Vagina (tissue), 2 donors: ENCODE data around the gene GSTA1.

Source experiments
- POLR2A ChIP-seq, 2 donors: fragments of 450-650 bp; IDR thresholded peaks; one replicate each; pipeline ENCODE4 v1.6.1; 2017; ENCODE audit warnings: antibody characterized with exemption in 2 of 2, mild to moderate bottlenecking in 2 of 2, moderate library complexity in 2 of 2
- TF ChIP-seq, protein P1 (sequence below), 3 experiments: fragments of 450-650 bp in 2 of 3; fragments of 200-600 bp in 1 of 3; sonication (generic) in 1 of 3; IDR thresholded peaks; one replicate each; pipeline ENCODE4 v1.5.1; 2017 to 2019; ENCODE audit warnings: antibody characterized with exemption in 3 of 3, mild to moderate bottlenecking in 2 of 3, moderate library complexity in 2 of 3

DNA sequence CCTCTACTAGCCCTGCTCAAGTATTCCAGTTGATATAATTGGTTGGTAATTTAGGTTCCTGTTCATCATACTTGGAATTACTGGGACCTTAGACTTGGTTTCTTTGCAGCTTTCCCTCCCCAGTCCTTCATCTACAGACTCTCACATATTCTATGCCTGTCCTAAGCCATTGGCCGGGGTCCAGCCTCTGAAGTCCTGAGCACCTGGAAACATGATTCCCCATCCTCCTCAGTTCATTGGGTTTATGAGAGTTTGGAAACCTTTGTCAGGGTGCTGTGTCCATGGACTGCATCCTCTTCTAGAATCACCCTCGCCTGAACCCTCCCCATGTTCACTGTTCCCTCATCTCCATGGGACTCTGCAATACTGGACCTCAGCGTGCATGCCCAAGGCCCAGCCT lies 49.2 kb downstream of the GSTA1 start:
- TF ChIP-seq, protein P1, sequence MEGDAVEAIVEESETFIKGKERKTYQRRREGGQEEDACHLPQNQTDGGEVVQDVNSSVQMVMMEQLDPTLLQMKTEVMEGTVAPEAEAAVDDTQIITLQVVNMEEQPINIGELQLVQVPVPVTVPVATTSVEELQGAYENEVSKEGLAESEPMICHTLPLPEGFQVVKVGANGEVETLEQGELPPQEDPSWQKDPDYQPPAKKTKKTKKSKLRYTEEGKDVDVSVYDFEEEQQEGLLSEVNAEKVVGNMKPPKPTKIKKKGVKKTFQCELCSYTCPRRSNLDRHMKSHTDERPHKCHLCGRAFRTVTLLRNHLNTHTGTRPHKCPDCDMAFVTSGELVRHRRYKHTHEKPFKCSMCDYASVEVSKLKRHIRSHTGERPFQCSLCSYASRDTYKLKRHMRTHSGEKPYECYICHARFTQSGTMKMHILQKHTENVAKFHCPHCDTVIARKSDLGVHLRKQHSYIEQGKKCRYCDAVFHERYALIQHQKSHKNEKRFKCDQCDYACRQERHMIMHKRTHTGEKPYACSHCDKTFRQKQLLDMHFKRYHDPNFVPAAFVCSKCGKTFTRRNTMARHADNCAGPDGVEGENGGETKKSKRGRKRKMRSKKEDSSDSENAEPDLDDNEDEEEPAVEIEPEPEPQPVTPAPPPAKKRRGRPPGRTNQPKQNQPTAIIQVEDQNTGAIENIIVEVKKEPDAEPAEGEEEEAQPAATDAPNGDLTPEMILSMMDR (IDR thresholded peaks at IDR 0.05) = no peak
- TF ChIP-seq POLR2A (IDR thresholded peaks at IDR 0.05) = no peak
